GM12874 (cell line): ENCODE data around the gene ARHGAP42.

Experiments used
- TF ChIP-seq, protein P1 (sequence below): IDR thresholded peaks from 2 replicates; pipeline ENCODE4 v1.5.1; 2011; ENCODE audit warnings: low read depth, mild to moderate bottlenecking, control low read depth, low read length, moderate library complexity; ENCODE audit not compliant: insufficient read depth

The ARHGAP42 gene

DNA sequence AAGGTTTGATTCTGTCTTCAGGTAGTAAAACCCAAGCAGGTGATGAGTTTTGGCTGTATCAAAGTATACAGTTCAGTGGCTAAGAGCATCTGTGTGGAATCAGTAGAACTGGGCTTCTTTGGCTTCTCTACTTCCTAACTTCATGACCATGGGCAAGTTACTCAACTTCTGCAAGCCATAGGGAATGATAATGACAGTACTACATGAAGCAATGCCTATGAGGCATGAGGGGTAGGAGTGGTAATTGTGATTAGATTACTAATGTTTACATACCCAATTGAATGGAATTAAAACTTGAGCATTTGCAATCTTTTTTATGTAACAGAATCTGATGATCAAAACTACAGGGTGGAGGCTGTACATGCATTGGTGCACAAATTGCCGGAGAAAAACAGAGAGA is 278.3 kb downstream of the ARHGAP42 start:
- TF ChIP-seq, protein P1, sequence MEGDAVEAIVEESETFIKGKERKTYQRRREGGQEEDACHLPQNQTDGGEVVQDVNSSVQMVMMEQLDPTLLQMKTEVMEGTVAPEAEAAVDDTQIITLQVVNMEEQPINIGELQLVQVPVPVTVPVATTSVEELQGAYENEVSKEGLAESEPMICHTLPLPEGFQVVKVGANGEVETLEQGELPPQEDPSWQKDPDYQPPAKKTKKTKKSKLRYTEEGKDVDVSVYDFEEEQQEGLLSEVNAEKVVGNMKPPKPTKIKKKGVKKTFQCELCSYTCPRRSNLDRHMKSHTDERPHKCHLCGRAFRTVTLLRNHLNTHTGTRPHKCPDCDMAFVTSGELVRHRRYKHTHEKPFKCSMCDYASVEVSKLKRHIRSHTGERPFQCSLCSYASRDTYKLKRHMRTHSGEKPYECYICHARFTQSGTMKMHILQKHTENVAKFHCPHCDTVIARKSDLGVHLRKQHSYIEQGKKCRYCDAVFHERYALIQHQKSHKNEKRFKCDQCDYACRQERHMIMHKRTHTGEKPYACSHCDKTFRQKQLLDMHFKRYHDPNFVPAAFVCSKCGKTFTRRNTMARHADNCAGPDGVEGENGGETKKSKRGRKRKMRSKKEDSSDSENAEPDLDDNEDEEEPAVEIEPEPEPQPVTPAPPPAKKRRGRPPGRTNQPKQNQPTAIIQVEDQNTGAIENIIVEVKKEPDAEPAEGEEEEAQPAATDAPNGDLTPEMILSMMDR = no peak

DNA sequence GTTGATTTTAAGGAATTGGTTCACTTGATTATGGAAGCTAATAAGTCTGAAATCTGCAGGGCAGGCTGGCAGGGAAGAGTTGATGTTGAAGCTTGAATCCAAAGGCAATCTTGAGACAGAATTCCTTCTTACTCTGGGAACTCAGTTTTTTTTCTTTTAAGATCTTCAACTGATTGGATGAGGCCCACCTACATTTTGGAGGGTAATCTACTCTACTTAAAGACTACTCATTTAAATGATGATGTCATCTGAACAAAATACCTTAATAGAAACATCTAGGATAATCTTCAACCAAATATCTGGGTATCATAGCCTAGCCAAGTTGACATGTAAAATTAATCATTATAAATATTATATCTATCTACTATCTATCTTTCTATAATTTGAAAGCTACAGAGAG is 279.3 kb downstream of the ARHGAP42 start:
- TF ChIP-seq, protein P1 = no peak

DNA sequence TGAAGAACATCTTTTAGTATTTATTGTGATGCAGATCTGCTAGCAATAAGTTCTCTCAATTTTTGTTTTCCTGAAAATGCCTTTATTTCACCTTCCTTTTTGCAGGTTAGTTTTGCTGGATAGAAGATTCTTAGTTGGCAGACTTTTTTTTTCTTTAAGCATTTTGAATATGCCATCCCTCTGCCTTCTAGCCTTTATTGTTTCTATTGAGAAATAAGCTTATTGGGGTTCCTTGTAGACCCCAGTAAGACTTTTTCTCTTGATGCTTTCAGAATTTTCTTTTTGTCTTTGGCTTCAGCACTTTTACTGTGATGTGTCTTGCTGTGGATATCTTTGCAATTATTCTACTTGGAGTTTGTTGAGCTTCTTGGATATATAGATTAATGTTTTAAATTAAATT is 281.9 kb downstream of the ARHGAP42 start:
- TF ChIP-seq, protein P1 = no peak

DNA sequence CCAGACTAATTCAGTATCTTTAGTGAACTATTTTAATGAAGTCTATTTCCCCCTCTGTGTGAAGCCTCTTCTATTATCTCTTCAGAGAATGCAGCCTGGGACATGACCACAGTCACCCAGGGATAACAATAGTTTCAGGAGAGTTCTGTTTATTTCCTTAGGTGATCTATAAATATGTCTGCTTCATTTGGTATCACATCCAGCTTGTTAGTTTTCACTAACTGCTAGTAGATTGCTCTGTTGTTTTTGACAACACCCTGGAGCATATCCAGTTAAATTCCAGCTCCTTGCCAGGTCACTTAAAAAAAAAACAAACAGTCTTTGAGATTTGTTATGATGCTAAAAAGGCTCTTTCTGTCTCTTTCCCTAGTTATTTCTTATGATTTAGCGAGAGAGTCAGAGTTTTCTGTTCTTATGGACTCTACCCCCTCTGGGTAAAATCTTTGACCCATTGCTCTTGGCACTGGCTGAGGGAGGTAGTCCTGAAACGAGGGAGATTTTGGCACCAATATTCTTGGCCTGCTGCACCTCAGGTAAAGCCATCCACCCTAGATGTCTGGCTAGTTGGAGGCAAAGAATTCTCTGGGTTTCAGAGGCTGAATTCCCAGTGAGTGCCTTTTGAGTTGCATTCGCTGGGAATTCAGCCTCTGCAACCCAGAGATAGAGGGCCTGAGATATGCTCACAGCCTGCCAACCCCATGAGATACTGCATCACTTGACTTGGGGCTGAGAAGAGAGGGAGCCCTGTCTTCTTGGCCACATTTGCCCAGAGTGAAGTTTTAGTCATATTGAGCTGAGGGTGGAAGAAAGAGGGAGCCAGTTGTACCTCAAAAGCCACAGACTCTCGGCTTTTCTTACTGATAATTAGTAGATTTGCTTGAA is 283.4 kb downstream of the ARHGAP42 start:
- TF ChIP-seq, protein P1 = no peak

DNA sequence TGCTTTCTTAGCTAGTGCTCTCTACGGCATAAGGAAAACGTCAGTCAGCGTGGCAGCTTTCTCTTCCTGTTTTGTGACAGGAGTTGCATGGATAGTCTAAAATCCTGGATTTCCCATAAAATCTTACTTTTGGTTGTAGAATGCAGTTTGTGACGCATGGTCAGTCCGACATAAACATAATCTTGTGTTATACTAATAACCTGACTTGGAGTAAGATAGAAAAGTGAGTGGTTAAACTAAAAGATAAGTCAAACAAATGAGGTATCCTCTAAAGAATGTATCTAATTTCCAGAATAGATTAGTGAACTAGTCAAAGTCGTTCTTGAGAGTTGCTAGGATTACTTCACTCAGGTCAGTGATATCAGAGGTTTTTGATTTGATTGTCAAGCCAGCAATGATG is 285.0 kb downstream of the ARHGAP42 start:
- TF ChIP-seq, protein P1 = no peak

DNA sequence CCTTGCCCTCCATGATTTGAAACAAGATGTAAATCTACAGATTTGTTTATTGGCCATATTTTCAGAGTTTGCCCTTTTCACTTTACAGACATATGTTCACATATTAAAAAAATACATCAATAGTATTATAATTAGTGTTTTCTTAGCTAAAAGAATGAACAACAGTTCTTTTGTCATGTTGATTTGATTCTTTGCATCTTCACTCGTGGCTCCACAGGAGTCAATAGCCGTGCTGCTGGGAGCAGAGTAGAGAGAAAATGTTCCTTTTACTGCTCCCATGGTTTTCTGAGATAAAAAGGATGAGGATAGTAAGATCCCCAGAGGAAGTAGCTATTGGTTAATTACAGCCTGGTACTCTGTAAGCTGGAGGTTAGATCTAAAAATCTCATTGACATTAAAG is 291.4 kb downstream of the ARHGAP42 start:
- TF ChIP-seq, protein P1 = no peak

DNA sequence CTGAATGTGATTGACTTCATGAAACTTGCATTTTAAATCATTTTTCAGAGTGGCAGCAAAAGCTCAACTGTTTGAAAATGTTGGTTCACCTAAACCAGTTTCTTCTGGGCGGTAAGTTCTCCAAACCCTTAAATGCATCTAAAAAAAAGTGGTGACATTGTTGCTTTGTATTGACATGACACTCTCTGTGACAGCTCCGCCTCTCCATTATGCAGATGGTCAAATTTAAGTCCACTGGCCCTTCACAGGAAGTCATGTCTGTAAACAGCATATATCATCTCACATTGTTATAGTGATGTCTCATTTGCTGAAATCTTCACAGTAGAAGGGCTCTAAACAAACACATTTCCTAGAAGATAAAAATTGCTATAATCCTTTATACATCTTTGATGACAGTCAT is 291.9 kb downstream of the ARHGAP42 start:
- TF ChIP-seq, protein P1 = no peak
